K562 (cell line): ENCODE data around the gene YOD1. TPM values are rescaled to one million over a fixed set of nuclear protein-coding genes. Genes with fewer than 3 reads are reported as not detected.

Experiments used
- ETV1 ChIP-seq: fragments of 450-650 bp; conservative IDR thresholded peaks from 2 replicates; pipeline ENCODE4 v1.6.1; 2016; ENCODE audit warnings: missing genetic modification characterization, control low read depth, low read depth, missing compliant biosample characterization
- HDGF ChIP-seq: fragments of 450-650 bp; IDR thresholded peaks from 2 replicates; pipeline ENCODE4 v1.6.1; 2016
- HEY1 ChIP-seq: fragments of 250-450 bp; sonication (Bioruptor Pico); IDR thresholded peaks from 2 replicates; pipeline ENCODE4 v1.5.0; 2020; ENCODE audit warnings: mild to moderate bottlenecking, moderate library complexity, borderline replicate concordance
- ID3 ChIP-seq, 2 experiments: fragments of 250-450 bp in 1 of 2; fragments of 450-650 bp in 1 of 2; sonication (Bioruptor Pico) in 1 of 2; IDR thresholded peaks; 2 replicates each; pipeline versions ENCODE4 v1.6.1 to v1.8.0; 2016 to 2021; ENCODE audit warnings: mild to moderate bottlenecking in 2 of 2, moderate library complexity in 2 of 2, missing compliant biosample characterization in 1 of 2, missing genetic modification characterization in 1 of 2
- JUND ChIP-seq, 2 experiments: IDR thresholded peaks; 2 replicates in 1 of 2; 3 replicates in 1 of 2; pipeline ENCODE4 v1.6.1; 2011; ENCODE audit warnings: borderline replicate concordance in 2 of 2, low read depth in 2 of 2, low read length in 2 of 2, improper control_type of control experiment in 1 of 2, missing biosample characterization in 1 of 2, missing genetic modification characterization in 1 of 2, missing genetic modification reagents in 1 of 2
- NR0B1 ChIP-seq: fragments of 450-650 bp; IDR thresholded peaks from one replicate; pipeline ENCODE4 v1.6.1; 2018; ENCODE audit warnings: mild to moderate bottlenecking, moderate library complexity; ENCODE audit not compliant: partially characterized antibody
- NRF1 ChIP-seq, 2 experiments: fragments of 450-650 bp; IDR thresholded peaks in 1 of 2; conservative IDR thresholded peaks in 1 of 2; 2 replicates each; pipeline ENCODE4 v1.6.1; 2014; ENCODE audit warnings: mild to moderate bottlenecking in 2 of 2
- RFX5 ChIP-seq: IDR thresholded peaks from 2 replicates; pipeline ENCODE4 v1.6.1; 2011; ENCODE audit warnings: low read depth, mild to moderate bottlenecking, improper control_type of control experiment, low read length
- SUPT5H ChIP-seq: fragments of 450-650 bp; IDR thresholded peaks from 2 replicates; pipeline ENCODE4 v1.6.1; 2016
- ZC3H11A ChIP-seq: IDR thresholded peaks from 2 replicates; pipeline ENCODE4 v1.6.1; 2012; ENCODE audit warnings: low read depth, low read length, improper control_type of control experiment
- polyA plus RNA-seq, 8 experiments: library from polyadenylated mRNA; depleted of rRNA in 4 of 8; stranded (reverse) in 5 of 8; unstranded in 3 of 8; fragments of >200 nt; fragmentation: Nextera tagmentation in 2 of 8; fragmentation: Illumina TruSeq in 1 of 8; extraction: Ambion mirVana in 2 of 8; extraction: Trizol in 1 of 8; gene quantifications; 2 replicates each; pipeline versions ENCODE4 v1.2.1 to v1.2.3, GENCODE V29; 2011 to 2014; ENCODE audit warnings: inconsistent platforms in 1 of 8, missing spikeins in 1 of 8
- total RNA-seq, 7 experiments: library from RNA; depleted of rRNA in 6 of 7; stranded (reverse); fragments of >200 nt in 6 of 7; fragmentation: Illumina TruSeq in 2 of 7; extraction: Trizol in 2 of 7; gene quantifications; 2 replicates each; pipeline versions ENCODE4 v1.2.1 to v1.2.3, GENCODE V29; 2011 to 2021; ENCODE audit warnings: low replicate concordance in 1 of 7

Gene YOD1
- total and polyA plus RNA-seq, 9 of the 15 experiments (the other 6 are each of a cell fraction or from before 2014, with no cell fraction given): 18.2 to 78.1 (median 46.9) TPM

GRCh38 chr1:207077470-207078377 lies 26.7 kb upstream of the YOD1 start (continued):
- TF ChIP-seq RFX5: peak; percentile 33; the same call in 1 of the 2 replicates
- TF ChIP-seq SUPT5H: no peak
- TF ChIP-seq ZC3H11A: 0 out of 2 replicates have a peak, but pooled peaks have one; percentile 59
- TF ChIP-seq JUND (IDR thresholded peaks at IDR 0.05; ENCODE audit: borderline replicate concordance, low read depth, low read length): no peak
- TF ChIP-seq JUND (tag; IDR thresholded peaks at IDR 0.05; ENCODE audit: borderline replicate concordance, low read depth, low read length): peak; percentile 21; the same call in 1 of the 3 replicates
- TF ChIP-seq ID3 (CRISPR knock-in tag; IDR thresholded peaks at IDR 0.05): no peak
- TF ChIP-seq ID3 (tag; IDR thresholded peaks at IDR 0.05): no peak
- 0 out of 2 replicates have a peak, but pooled peaks have one; percentile 69 for TF ChIP-seq HEY1
- TF ChIP-seq ETV1 (tag): no peak
- no peak for TF ChIP-seq NRF1 (conservative IDR thresholded peaks at IDR 0.05 in 1 of 2, IDR thresholded peaks at IDR 0.05 in 1 of 2)
- no peak for TF ChIP-seq NR0B1
- TF ChIP-seq HDGF: no peak
